ENCODE measurements around the gene NSMCE1.
"Not testable (repeated sequence)": the region's sequence is repeated elsewhere in the genome, so short reads cannot be mapped to it uniquely, and the experiment has no call there.

Gene NSMCE1

GRCh38 chr16:27289669-27290068 lies 21.1 kb upstream of the NSMCE1 start:
- Histone ChIP-seq H4K20me1 (ENCODE audit: insufficient read depth) (no peaks in the 10 kb centered on the region), H3K4me2 (no peak overlapping the region), H3K79me2 (ENCODE audit: insufficient read depth, low read depth) (no peaks in the 10 kb centered on the region), H3K27ac (no peak overlapping the region), H3K9ac (no peak overlapping the region), H3K27me3 (ENCODE audit: insufficient read depth, low read depth) (no peaks in the 10 kb centered on the region), H3K4me1 (ENCODE audit: low read depth, poor library complexity, severe bottlenecking) (peaks cover 6% of the 10 kb centered on the region), H3K36me3 (ENCODE audit: insufficient read depth) (no peaks in the 10 kb centered on the region), H3K4me3 (IDR thresholded peaks at IDR 0.05; ENCODE audit: insufficient read depth, low read depth, low read length) (no peak overlapping the region), H2AFZ (ENCODE audit: low read depth) (no peak overlapping the region)
- no peak for TF ChIP-seq CTCF (conservative IDR thresholded peaks at IDR 0.05; ENCODE audit: low read depth, low read length)

DNA sequence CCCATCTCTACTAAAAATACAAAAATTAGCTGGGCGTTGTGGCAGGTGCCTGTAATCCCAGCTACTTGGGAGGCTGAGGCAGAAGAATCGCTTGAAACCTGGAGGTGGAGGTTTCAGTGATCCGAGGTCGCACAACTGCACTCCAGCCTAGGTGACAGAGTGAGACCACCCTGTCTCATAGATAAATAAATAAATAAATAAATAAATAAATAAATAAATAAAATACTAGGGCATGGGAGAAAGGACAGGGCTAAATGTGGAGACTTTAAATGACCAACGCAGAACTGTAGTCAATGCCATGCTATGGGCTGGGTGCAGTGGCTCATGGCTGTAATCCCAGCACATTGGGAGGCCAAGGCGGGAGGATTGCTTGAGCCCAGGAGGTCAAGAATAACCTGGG lies 19.7 kb upstream of the NSMCE1 start:
- H3K27me3 ChIP-seq (ENCODE audit: insufficient read depth, low read depth); H4K20me1 ChIP-seq (ENCODE audit: insufficient read depth); H3K9ac ChIP-seq; H3K79me2 ChIP-seq (ENCODE audit: insufficient read depth, low read depth); H3K4me1 ChIP-seq (ENCODE audit: low read depth, poor library complexity, severe bottlenecking); H2AFZ ChIP-seq (ENCODE audit: low read depth); H3K4me3 ChIP-seq (IDR thresholded peaks at IDR 0.05; ENCODE audit: insufficient read depth, low read depth, low read length); H3K36me3 ChIP-seq (ENCODE audit: insufficient read depth); H3K4me2 ChIP-seq; H3K27ac ChIP-seq: not testable (repeated sequence)

GRCh38 chr16:27287887-27288286 lies 19.3 kb upstream of the NSMCE1 start:
- H3K4me3 ChIP-seq (IDR thresholded peaks at IDR 0.05; ENCODE audit: insufficient read depth, low read depth, low read length), result no peak overlapping the region
- H3K9ac ChIP-seq, result no peak overlapping the region
- no peaks in the 10 kb centered on the region for H4K20me1 ChIP-seq (ENCODE audit: insufficient read depth)
- no peaks in the 10 kb centered on the region for H3K36me3 ChIP-seq (ENCODE audit: insufficient read depth)
- H3K4me1 ChIP-seq (ENCODE audit: low read depth, poor library complexity, severe bottlenecking), result peaks cover 6% of the 10 kb centered on the region
- no peak overlapping the region for H2AFZ ChIP-seq (ENCODE audit: low read depth)
- TF ChIP-seq CTCF (conservative IDR thresholded peaks at IDR 0.05; ENCODE audit: low read depth, low read length), result no peak
- H3K4me2 ChIP-seq, result no peak overlapping the region
- no peak overlapping the region for H3K27ac ChIP-seq
- H3K27me3 ChIP-seq (ENCODE audit: insufficient read depth, low read depth), result no peaks in the 10 kb centered on the region
- no peaks in the 10 kb centered on the region for H3K79me2 ChIP-seq (ENCODE audit: insufficient read depth, low read depth)

DNA sequence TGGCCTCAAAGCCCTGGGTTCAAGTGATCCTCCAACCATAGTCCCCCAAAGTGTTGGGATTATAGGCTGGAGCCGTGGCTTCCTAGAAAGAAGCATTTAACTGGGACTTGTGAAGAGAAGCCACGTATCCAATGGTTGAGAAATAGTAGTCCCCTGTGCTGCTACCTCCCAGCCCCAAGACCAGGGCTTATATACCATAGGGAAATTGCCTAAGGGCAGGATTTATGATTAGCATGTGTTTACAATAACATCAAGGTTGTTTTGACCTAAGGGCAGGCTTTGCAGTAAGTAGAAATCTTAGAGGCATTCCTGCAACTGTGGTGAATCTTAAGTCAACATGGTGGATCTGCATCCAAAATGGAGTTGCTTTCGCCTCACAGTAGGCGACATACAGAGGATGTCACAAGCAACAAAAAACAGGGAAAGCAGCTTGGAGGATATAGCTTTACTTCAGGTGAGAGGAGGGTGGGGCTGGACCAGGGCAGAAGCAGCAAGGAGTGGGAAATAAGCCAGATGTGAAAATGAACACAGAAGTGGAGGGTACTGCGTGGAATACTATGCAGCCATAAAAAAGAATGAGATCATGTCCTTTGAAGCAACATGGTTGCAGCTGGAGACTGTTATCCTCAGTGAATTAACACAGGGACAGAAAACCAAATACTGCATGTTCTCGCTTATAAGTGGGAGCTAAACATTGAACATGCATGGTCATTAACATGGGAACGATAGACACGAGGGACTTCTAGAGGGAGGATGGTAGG lies 18.7 kb upstream of the NSMCE1 start:
- Histone ChIP-seq H3K27me3 (ENCODE audit: insufficient read depth, low read depth) (no peaks in the 10 kb centered on the region), H3K9ac (no peak overlapping the region), H3K4me3 (IDR thresholded peaks at IDR 0.05; ENCODE audit: insufficient read depth, low read depth, low read length) (no peak overlapping the region), H2AFZ (ENCODE audit: low read depth) (no peak overlapping the region), H3K4me2 (no peak overlapping the region), H3K4me1 (ENCODE audit: low read depth, poor library complexity, severe bottlenecking) (peaks cover 6% of the 10 kb centered on the region), H4K20me1 (ENCODE audit: insufficient read depth) (no peaks in the 10 kb centered on the region), H3K79me2 (ENCODE audit: insufficient read depth, low read depth) (no peaks in the 10 kb centered on the region), H3K27ac (no peak overlapping the region), H3K36me3 (ENCODE audit: insufficient read depth) (no peaks in the 10 kb centered on the region)
- no peak for TF ChIP-seq CTCF (conservative IDR thresholded peaks at IDR 0.05; ENCODE audit: low read depth, low read length)

DNA sequence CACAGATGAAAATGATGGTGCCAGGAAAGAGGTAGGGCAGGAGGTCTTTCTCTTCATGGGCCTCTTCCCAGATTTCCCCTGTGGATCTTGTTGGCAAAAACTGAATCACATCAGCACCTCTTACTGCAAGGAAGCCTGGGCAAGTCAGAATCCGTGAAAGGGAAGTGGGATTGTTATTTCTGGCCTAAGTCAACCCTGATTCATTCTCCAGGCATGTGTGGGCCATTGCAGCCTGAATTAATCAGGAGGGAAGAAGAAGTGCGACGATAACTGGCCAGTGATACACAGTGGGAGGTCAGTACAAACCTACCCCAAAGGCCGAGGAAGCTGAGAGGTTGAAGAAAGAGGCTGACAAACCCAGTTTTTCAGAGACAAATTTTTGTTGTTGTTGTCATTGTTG lies 17.9 kb upstream of the NSMCE1 start:
- H3K27me3 ChIP-seq (ENCODE audit: insufficient read depth, low read depth), result no peaks in the 10 kb centered on the region
- no peaks in the 10 kb centered on the region for H4K20me1 ChIP-seq (ENCODE audit: insufficient read depth)
- H2AFZ ChIP-seq (ENCODE audit: low read depth), result no peak overlapping the region
- H3K79me2 ChIP-seq (ENCODE audit: insufficient read depth, low read depth), result no peaks in the 10 kb centered on the region
- H3K27ac ChIP-seq, result no peak overlapping the region
- H3K4me3 ChIP-seq (IDR thresholded peaks at IDR 0.05; ENCODE audit: insufficient read depth, low read depth, low read length), result no peak overlapping the region
- no peak overlapping the region for H3K4me2 ChIP-seq
- no peak overlapping the region for H3K9ac ChIP-seq
- peaks cover 6% of the 10 kb centered on the region for H3K4me1 ChIP-seq (ENCODE audit: low read depth, poor library complexity, severe bottlenecking)
- TF ChIP-seq CTCF (conservative IDR thresholded peaks at IDR 0.05; ENCODE audit: low read depth, low read length), result no peak
- no peaks in the 10 kb centered on the region for H3K36me3 ChIP-seq (ENCODE audit: insufficient read depth)

All from KMS-11 (cell line).